Memory B cell (primary cell): ENCODE data around the gene BFSP2.

Experiments
- ATAC-seq: fragments of 150-1000 bp; cut with Tn5 transposase; 2 replicates; pipeline ENCODE4 v1.10.0; 2021; ENCODE audit warnings: low read depth, mild to moderate bottlenecking, moderate library complexity
- DNase-seq, 2 donors: peaks; one replicate each; pipeline ENCODE4 v3.0.0; 2022; ENCODE audit warnings: low spot score in 2 of 2
- H3K27ac Mint-ChIP-seq: one replicate; pipeline ENCODE4 v1.8.0; 2022; ENCODE audit warnings: mild to moderate bottlenecking, moderate library complexity, mixed read lengths
- H3K27me3 Mint-ChIP-seq: one replicate; pipeline ENCODE4 v1.8.0; 2022; ENCODE audit warnings: mixed read lengths
- H3K36me3 Mint-ChIP-seq: one replicate; pipeline ENCODE4 v1.8.0; 2022; ENCODE audit warnings: mild to moderate bottlenecking, mixed read lengths
- H3K4me1 Mint-ChIP-seq: one replicate; pipeline ENCODE4 v1.8.0; 2022; ENCODE audit warnings: mixed read lengths
- H3K4me3 Mint-ChIP-seq: one replicate; pipeline ENCODE4 v1.8.0; 2022; ENCODE audit warnings: mild to moderate bottlenecking, moderate library complexity, mixed read lengths
- H3K9me3 Mint-ChIP-seq: one replicate; pipeline ENCODE4 v1.8.0; 2022; ENCODE audit warnings: mixed read lengths

The BFSP2 gene

DNA sequence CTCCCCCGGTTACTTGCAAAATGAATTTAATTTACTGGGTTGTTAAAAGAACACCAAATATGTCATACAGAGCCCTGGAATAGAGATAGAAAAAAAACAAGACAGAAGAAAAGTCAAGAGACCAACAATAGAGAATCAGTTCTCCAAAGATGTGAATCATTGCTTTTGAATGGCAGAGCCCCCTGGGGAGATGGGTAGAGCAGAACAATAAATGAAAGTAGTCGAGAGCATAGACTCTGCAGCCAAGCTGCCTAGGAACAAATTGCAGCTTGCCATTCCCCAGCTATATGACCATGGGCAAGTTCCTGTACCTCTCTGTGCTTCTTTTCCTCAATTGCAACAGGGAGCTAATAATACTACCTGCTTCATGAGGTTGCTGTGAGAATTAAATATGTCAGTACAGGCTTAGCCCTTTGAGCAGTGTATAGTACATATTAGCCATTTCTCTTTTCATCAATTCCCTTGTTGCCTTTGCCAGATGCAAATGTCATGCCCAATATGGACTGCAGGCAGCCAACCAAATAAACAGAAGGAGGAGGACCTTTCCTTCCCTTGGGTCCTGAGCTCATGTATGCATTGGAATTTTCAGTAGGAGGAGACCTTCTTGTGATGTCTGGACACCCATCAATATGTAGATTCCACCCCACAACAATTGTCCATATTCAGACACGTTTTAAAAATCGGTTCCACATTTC lies 25.0 kb upstream of the BFSP2 start:
- Mint-ChIP-seq H3K36me3 (no peaks in the 10 kb centered on the region), H3K27ac (peak overlapping the region; percentile 0)
- no peak for DNase-seq

DNA sequence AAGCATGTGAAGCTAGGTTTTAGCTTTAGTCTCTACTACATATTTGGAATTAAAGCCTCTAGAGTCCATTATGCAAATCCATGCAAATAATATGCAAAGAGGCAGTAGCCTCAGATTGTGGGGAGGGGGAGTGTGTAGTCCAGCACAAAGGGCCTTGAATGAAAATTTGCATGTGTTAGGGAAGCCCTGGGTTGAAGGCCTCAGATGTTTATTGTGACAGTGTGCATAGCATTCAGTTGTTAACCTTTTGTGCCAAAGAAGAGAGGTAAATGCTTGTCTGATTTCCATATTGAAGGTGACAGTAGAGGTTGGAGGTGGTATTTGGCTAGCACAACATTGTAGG lies 24.5 kb upstream of the BFSP2 start:
- ATAC-seq (no peak), DNase-seq (no peak)
- H3K9me3 Mint-ChIP-seq: no peaks in the 10 kb centered on the region
- no peak overlapping the region for H3K27ac Mint-ChIP-seq
- peaks cover 4% of the 10 kb centered on the region for H3K4me1 Mint-ChIP-seq
- H3K4me3 Mint-ChIP-seq: no peak overlapping the region
- no peaks in the 10 kb centered on the region for H3K36me3 Mint-ChIP-seq
- no peaks in the 10 kb centered on the region for H3K27me3 Mint-ChIP-seq

More for the DNA sequence above, 25.0 kb upstream of the BFSP2 start:
- no peak overlapping the region for H3K4me3 Mint-ChIP-seq
- H3K27me3 Mint-ChIP-seq: no peaks in the 10 kb centered on the region
- peaks cover 4% of the 10 kb centered on the region for H3K4me1 Mint-ChIP-seq
- H3K9me3 Mint-ChIP-seq: no peaks in the 10 kb centered on the region
- no peak for ATAC-seq

DNA sequence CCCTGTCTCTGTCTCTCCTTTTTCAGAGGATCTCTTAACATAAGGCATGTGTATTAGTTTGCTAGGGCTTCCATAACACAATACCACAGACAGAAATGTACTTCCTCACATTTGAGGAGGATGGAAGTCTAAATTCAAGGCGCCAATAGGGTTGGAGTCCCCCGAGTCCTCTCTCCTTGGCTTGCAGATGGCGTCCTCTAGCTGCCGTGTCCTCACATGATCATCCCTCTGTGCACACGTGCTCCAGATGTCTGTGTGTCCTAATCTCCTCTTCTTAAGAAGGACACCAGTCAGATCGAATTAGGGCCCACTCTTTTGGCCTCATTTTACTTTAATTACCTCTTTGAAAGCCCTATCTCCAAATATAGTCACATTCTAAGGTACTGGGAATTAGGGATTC lies 23.0 kb upstream of the BFSP2 start:
- no peaks in the 10 kb centered on the region for H3K36me3 Mint-ChIP-seq
- ATAC-seq (no peak), DNase-seq (no peak)
- H3K4me3 Mint-ChIP-seq: no peak overlapping the region
- no peak overlapping the region for H3K27ac Mint-ChIP-seq
- no peaks in the 10 kb centered on the region for H3K9me3 Mint-ChIP-seq
- peaks cover 2% of the 10 kb centered on the region for H3K27me3 Mint-ChIP-seq
- peaks cover 4% of the 10 kb centered on the region for H3K4me1 Mint-ChIP-seq

DNA sequence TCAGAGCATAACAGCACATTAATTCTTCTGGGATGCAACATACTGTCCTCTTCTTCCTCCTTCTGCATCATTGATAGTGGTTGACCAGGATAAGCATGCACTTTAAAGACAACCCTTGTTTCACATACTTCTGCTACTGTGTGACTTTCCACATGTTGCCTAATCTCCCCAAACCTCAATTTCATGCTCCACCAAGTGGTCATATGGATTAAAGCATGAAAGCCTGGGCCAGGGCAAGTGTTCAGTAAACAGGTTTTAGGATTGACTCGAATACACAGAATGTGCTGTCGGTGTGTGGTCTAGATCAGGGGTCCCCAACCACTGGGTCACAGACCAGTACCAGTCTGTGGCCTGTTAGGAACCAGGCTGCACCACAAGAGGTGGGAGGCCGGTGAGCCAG lies 22.5 kb upstream of the BFSP2 start:
- Mint-ChIP-seq H3K36me3 (no peaks in the 10 kb centered on the region), H3K9me3 (no peaks in the 10 kb centered on the region), H3K4me3 (no peak overlapping the region), H3K27ac (no peak overlapping the region), H3K27me3 (peaks cover 2% of the 10 kb centered on the region), H3K4me1 (peaks cover 4% of the 10 kb centered on the region)
- DNase-seq (no peak), ATAC-seq (no peak)

DNA sequence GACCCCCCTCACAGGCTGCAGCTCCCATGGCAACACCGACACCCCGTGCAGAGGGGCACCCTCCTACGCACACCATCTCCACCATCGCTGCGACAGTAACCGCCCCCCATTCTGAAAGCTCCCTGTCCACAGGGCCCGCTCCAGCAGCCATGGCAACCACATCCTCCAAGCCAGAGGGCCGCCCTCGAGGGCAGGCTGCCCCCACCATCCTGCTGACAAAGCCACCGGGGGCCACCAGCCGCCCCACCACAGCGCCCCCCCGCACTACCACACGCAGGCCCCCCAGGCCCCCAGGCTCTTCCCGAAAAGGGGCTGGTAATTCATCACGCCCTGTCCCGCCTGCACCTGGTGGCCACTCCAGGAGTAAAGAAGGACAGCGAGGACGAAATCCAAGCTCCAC lies 19.9 kb upstream of the BFSP2 start:
- no peak for ATAC-seq
- no peak overlapping the region for H3K27ac Mint-ChIP-seq
- H3K4me1 Mint-ChIP-seq: peaks cover 4% of the 10 kb centered on the region
- peaks cover 2% of the 10 kb centered on the region for H3K27me3 Mint-ChIP-seq
- no peaks in the 10 kb centered on the region for H3K36me3 Mint-ChIP-seq
- H3K4me3 Mint-ChIP-seq: no peak overlapping the region
- DNase-seq: no peak
- no peaks in the 10 kb centered on the region for H3K9me3 Mint-ChIP-seq

DNA sequence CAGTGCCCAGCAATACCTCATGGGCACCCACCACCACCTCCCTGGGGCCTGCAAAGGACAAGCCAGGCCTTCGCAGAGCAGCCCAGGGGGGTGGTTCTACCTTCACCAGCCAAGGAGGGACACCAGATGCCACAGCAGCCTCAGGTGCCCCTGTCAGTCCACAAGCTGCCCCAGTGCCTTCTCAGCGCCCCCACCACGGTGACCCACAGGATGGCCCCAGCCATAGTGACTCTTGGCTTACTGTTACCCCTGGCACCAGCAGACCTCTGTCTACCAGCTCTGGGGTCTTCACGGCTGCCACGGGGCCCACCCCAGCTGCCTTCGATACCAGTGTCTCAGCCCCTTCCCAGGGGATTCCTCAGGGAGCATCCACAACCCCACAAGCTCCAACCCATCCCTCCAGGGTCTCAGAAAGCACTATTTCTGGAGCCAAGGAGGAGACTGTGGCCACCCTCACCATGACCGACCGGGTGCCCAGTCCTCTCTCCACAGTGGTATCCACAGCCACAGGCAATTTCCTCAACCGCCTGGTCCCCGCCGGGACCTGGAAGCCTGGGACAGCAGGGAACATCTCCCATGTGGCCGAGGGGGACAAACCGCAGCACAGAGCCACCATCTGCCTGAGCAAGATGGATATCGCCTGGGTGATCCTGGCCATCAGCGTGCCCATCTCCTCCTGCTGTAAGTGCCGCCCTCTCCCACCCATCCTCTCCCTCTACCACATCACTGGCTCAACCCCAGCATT lies 19.2 kb upstream of the BFSP2 start:
- no peak overlapping the region for H3K4me3 Mint-ChIP-seq
- no peaks in the 10 kb centered on the region for H3K36me3 Mint-ChIP-seq
- no peak overlapping the region for H3K27ac Mint-ChIP-seq
- H3K9me3 Mint-ChIP-seq: no peaks in the 10 kb centered on the region
- DNase-seq: no peak
- peaks cover 1% of the 10 kb centered on the region for H3K4me1 Mint-ChIP-seq
- ATAC-seq: no peak
- peaks cover 5% of the 10 kb centered on the region for H3K27me3 Mint-ChIP-seq

DNA sequence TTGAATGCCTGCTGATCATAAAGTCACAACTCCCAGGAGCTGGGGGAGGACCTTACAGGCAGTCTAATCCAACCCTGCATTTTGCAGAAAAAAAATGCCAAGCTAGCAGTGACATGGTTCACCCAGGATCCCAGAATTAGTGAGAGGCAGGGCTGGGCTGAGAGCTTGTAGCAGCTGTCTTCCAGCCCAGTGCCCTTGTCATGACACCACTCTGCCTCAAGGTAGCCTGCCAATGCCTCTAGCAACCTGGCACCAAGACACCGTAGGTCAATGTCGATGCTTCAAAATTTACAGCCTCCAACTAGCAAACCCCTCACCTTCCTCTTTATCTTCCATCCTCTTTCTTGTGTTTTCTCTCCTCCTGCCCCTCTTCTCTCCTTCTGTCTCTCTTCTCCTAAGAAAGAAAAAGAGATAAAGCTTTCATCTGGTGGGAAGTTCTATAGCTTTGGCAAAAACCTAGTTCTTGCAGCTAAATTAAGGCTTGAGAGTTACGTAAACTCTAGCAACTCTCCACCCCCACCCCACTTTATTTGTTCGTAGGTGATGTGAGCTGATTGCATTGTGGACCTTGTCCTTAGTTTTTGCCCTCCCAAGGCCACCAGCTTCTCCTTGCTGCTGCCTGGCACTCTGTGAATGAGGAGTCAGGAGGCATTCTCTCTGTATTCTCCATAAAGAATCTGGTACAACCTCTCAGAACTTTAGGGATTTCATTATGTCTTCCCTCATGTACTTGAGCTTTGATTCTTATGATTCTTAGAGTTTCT lies 18.3 kb upstream of the BFSP2 start:
- ATAC-seq (no peak), DNase-seq (no peak)
- Mint-ChIP-seq H3K4me3 (no peak overlapping the region), H3K36me3 (no peaks in the 10 kb centered on the region), H3K4me1 (peaks cover 3% of the 10 kb centered on the region), H3K27ac (no peak overlapping the region), H3K9me3 (no peaks in the 10 kb centered on the region), H3K27me3 (peaks cover 7% of the 10 kb centered on the region)

DNA sequence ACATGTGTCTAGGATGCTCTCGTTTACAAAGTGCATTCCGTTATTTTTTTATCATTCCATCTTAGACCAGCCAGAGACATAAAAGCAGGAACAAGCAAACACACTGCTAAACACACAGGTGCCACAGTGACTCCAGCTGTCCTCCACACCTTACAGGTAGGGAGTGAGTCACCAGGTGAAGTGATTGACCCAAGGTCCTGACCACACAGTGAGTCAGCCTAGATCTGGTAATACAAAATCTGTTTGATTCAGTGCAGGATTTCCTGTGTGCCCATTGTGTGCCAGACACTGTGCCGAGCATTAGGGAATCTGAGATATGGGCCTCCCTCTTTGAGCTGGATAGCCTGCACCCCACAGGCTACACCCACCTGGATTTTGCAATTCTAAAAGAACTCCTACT lies 16.7 kb upstream of the BFSP2 start:
- Mint-ChIP-seq H3K4me3 (no peak overlapping the region), H3K36me3 (no peaks in the 10 kb centered on the region), H3K27ac (no peak overlapping the region), H3K4me1 (peaks cover 3% of the 10 kb centered on the region), H3K9me3 (no peaks in the 10 kb centered on the region), H3K27me3 (peaks cover 7% of the 10 kb centered on the region)
- no peak for DNase-seq
- no peak for ATAC-seq

DNA sequence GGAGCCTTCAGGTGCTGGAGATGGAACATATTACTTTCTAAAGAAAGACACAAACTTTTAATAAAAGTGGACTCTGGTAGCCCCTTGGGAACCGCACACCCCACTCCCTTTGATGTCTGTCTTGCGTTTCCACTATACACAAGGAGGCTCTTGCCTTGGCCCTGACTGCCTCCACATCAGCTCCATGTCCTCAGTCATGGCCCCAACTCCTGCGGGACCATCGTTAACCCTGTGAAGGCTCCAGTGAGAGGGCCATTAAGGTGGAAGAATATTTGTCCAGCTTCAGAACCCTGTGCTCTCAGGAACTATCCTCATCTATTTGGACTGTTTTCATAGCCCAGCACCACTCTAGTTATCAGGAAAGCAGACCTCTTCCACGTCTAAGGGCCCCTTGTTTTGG lies 16.1 kb upstream of the BFSP2 start:
- Mint-ChIP-seq H3K27me3 (peaks cover 7% of the 10 kb centered on the region), H3K4me3 (no peak overlapping the region), H3K27ac (no peak overlapping the region), H3K4me1 (peaks cover 3% of the 10 kb centered on the region), H3K9me3 (no peaks in the 10 kb centered on the region), H3K36me3 (no peaks in the 10 kb centered on the region)
- ATAC-seq (no peak), DNase-seq (no peak)

DNA sequence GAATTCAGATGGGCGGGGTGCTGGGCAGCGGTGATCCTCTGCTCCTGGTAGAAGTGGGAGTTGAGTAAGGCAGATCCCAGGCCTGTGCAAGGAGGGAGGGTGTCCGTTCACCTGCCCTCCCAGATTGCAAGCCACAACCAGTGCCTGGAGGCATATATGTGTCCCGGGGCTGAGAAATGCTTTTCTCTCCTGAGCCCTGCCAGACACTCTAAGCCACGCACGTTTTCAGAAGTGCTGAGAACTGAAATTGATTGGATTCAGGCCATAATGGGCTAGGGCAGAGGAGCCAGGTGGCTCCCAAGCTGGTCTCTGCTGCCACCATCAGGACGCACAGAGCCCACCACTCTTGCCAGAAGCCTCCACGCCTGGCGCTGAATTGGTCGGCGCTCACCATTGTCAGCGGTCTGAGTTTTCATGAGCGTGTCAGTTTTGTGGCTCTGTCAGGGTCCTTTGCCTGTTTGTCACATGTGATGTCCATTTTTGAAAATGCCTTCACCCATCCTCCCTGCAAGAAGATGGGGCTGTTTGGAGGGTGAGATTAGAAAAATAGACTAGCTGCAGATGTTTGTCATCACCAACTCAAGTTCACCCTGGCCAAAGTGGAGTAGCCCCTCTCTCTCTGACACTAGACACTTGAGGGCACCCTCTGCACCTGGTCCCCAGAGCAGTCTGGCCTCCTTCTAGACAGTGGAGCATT lies 15.4 kb upstream of the BFSP2 start:
- peaks cover 7% of the 10 kb centered on the region for H3K27me3 Mint-ChIP-seq
- H3K4me3 Mint-ChIP-seq: no peak overlapping the region
- H3K4me1 Mint-ChIP-seq: peaks cover 3% of the 10 kb centered on the region
- H3K36me3 Mint-ChIP-seq: no peaks in the 10 kb centered on the region
- H3K9me3 Mint-ChIP-seq: no peaks in the 10 kb centered on the region
- peak; percentile 83 for ATAC-seq
- peak in 1 of 2 donors; percentile 8 for DNase-seq
- H3K27ac Mint-ChIP-seq: no peak overlapping the region

DNA sequence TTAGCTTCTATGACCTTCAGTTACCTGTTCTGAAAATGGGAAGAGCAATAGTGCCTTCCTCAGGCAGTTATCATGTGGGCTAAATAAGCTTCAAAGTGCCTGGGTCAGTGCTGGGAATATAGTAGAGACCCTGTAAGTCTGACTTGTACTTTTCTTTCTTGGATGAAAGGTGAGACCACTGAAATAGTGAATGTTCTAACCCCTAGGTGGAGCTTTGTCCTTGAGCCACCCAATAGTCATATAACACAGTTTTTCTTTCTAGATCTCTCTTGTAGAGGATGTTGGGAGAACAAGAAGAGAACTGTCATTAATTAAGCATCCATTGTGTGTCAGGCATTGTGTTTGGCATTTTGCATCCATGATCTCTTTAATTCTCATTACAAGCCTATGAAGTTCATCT lies 13.0 kb upstream of the BFSP2 start:
- H3K36me3 Mint-ChIP-seq: no peaks in the 10 kb centered on the region
- H3K9me3 Mint-ChIP-seq: no peaks in the 10 kb centered on the region
- H3K4me3 Mint-ChIP-seq: no peak overlapping the region
- peaks cover 3% of the 10 kb centered on the region for H3K4me1 Mint-ChIP-seq
- ATAC-seq (no peak), DNase-seq (no peak)
- no peak overlapping the region for H3K27ac Mint-ChIP-seq
- peaks cover 5% of the 10 kb centered on the region for H3K27me3 Mint-ChIP-seq

DNA sequence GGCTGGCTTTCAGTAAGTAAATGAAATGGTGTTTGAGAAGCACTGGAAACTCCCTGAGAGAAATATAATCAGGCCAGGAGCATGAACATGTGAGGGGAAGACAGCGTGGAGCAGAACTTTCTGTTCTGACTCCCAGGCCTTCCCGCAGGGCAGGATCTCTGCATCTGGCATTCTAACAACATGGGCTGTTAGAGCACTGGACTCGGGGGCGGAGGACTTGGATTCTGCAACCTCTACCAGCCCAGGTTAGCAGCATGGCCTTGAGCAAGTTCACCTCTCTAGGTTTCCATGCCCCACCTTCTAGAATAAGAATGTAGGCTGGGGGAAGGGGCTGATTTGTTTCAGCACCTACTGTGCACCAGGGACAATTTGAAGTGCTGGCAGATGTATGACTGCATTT lies 12.5 kb upstream of the BFSP2 start:
- Mint-ChIP-seq H3K36me3 (no peaks in the 10 kb centered on the region), H3K4me1 (peaks cover 3% of the 10 kb centered on the region), H3K27me3 (peaks cover 5% of the 10 kb centered on the region), H3K9me3 (no peaks in the 10 kb centered on the region), H3K27ac (no peak overlapping the region), H3K4me3 (no peak overlapping the region)
- no peak for DNase-seq
- no peak for ATAC-seq

DNA sequence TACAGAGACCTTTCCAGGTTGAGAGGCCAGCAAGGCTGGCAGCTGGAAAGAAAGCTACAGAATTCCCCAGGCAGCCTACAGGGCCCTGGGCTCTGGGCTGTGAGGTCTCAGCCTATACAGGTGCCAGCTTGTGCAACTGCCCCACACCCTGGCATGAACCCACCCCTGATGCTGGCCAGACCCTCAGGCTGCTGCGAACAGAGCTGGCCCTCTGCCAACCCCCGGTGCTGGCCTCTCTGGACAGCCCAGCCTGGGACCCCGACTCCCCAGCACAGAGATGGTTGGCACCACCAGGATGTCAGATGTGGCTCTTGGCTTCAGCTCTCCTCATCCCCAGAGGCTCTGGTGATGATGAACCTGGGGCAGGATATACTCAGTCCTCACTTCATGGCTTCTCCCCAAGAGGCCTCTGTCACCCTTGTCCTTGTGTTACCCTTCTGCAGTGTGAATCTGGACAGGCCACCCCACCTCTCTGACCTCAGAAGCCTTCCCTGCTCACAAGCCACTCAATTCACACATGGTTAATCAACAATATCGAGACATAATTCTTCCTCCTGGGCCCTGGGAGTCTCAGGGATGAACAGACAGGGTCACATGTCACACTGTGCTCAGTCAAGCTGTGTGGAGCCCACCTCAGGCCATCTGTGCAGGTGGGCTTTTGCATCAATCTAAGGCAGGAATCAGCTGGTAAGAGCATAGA lies 11.0 kb upstream of the BFSP2 start:
- H3K9me3 Mint-ChIP-seq: no peaks in the 10 kb centered on the region
- H3K4me3 Mint-ChIP-seq: no peak overlapping the region
- H3K27me3 Mint-ChIP-seq: peaks cover 7% of the 10 kb centered on the region
- H3K27ac Mint-ChIP-seq: no peak overlapping the region
- DNase-seq (no peak), ATAC-seq (no peak)
- peaks cover 3% of the 10 kb centered on the region for H3K4me1 Mint-ChIP-seq
- H3K36me3 Mint-ChIP-seq: peaks cover 2% of the 10 kb centered on the region
